GM11168 (cell line): ENCODE measurements around the gene SCLT1.
"Not testable (repeated sequence)": the region's sequence is repeated elsewhere in the genome, so short reads cannot be mapped to it uniquely, and the experiment has no call there.

Source experiments
- in situ Hi-C: fragments of 300-500 bp; cut with MboI; formaldehyde crosslinking; loops from one replicate; pipeline ENCODE4 v1.12.0; 2022; ENCODE audit warnings: low sequenced_read_pairs; ENCODE audit not compliant: unreplicated experiment

The SCLT1 gene

GRCh38 chr4:129080129-129080528, 13.2 kb downstream of the SCLT1 start:
- in situ Hi-C loops, result no loop called here

- in situ Hi-C loops, result no loop called here
Observed at GRCh38 chr4:129077326-129077725, 16.0 kb downstream of the SCLT1 start.

- in situ Hi-C loops, result not testable (repeated sequence)
Observed at GRCh38 chr4:129069537-129069936, 23.8 kb downstream of the SCLT1 start.

GRCh38 chr4:129064717-129065116, 28.6 kb downstream of the SCLT1 start:
- in situ Hi-C loops, result no loop called here

DNA sequence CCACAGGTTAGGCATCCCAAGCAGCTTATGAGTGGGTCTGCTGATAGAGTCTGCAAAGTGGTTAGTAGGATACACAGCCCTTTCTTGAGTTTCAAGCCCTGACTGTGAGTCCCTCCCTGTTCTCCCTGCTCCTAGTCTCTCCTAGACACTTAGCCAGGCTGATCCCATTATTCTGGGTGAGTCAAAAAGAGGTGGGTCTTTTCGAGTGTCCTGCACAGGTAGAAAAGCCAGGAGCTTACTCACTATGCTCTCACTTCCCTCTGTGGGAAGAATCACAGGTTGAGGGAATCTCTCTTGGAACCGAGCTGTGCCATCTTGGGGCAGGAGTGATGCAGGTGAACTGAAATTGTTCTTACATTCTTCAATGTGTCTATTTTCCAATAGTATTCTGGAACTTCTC, 29.7 kb downstream of the SCLT1 start:
- in situ Hi-C loops, result no loop called here

DNA sequence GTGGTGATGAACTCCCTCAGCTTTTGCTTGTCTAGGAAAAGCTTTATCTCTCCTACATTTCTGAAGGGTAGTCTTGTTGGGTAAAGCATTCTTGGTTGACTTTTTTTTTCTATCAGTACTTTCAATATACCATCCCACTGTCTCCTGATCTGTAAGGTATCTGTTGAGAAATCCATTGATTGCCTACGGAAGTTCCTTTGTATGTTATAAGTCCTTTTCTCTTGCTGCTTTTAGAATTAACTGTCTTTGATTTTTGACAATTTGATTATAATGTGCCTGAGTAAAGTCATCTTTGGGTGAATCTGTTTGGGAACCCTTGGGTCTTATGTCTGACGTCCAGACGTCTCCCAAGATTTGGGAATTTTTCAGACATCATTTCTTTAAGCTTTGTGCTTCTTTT, 30.8 kb downstream of the SCLT1 start:
- in situ Hi-C loops, result no loop called here

- in situ Hi-C loops, result no loop called here
Observed at GRCh38 chr4:129059028-129059427, 34.3 kb downstream of the SCLT1 start.

GRCh38 chr4:129046055-129046959, 47.0 kb downstream of the SCLT1 start:
- in situ Hi-C loops, result no loop called here

GRCh38 chr4:129043523-129043922, 49.8 kb downstream of the SCLT1 start:
- in situ Hi-C loops, result no loop called here

GRCh38 chr4:129040471-129040870, 52.9 kb downstream of the SCLT1 start:
- in situ Hi-C loops, result no loop called here

- in situ Hi-C loops, result no loop called here
Observed at GRCh38 chr4:129037093-129037492, 56.2 kb downstream of the SCLT1 start.

DNA sequence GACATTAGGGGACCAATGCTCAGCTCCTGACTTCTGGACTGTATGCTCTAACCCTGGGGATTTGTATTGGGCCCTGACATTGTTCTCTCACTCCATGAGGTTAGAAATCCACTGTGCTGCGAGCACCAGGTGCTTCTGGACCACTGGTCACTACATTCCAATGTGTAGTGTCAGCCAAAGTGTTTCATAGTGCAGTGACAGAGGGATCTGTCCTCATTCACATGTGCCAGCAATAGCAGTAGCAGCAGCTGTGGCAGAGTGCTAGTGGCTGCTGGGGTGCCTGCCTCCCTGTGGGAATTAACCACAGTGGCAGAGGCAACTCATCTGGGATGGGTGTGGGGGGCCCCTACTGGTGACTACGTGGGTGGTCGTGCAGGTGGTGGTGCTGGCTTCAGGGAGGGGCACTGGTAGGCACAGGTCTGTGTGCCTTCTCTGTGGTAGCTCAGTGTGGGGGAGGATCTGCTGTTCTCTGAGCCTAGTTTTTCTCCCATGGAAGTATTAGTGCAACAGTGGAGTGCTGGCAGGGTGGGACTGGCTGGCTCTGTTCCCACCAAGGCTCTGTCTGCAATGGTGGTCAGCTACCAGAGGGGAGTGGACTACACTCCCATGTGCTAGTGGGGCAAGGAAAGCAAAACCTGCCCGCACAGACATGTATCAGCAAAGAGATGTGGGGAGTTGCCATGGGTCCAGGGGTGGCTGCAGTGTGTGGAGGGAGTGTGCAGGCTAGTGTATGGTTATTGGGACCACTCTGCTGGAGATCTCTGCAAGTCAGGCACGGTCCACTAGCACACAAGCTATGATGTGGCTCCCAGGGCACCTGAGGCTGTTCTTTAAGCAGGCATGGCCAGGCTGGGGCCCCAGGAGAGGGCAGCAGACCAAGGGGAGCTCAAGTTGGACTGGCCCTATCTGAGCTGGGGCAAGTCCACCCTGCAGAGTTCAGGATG, 78.5 kb downstream of the SCLT1 start:
- in situ Hi-C loops, result no loop called here

- in situ Hi-C loops, result no loop called here
Observed at GRCh38 chr4:129008096-129008495, 85.2 kb downstream of the SCLT1 start.

- in situ Hi-C loops, result no loop called here
Observed at GRCh38 chr4:128986908-128987307, 106.4 kb downstream of the SCLT1 start.

- in situ Hi-C loops, result no loop called here
Observed at GRCh38 chr4:128986019-128986418, 107.3 kb downstream of the SCLT1 start.

GRCh38 chr4:128983771-128984485, 109.4 kb downstream of the SCLT1 start:
- in situ Hi-C loops, result no loop called here

- in situ Hi-C loops, result no loop called here
Observed at GRCh38 chr4:128981377-128981776, 112.0 kb downstream of the SCLT1 start.

GRCh38 chr4:128980816-128981326, 112.5 kb downstream of the SCLT1 start:
- in situ Hi-C loops, result no loop called here

DNA sequence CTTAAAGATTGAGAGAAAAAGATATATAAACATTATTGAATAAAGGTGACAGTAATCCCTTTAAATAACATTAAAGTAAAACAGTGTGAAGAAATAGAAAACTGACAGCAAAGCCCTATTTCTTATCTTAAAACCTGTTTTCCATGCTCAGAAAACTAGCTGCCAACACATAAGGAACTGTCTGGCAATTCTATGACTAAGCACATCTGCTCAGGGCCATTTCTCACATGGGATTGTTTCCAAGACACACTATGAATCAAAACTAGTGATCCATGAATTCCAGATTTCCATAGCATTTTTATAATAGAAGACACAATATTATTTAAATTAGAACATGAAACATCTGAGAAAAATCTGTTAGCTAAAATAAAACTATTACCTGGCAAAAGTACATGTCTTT, 113.4 kb downstream of the SCLT1 start:
- in situ Hi-C loops, result no loop called here

GRCh38 chr4:128978985-128979384, 114.4 kb downstream of the SCLT1 start:
- in situ Hi-C loops, result no loop called here
